Measurements from ENCODE around the gene RAPGEF1. TPM values are rescaled to one million over a fixed set of nuclear protein-coding genes. Genes with fewer than 3 reads are reported as not detected.

Gene RAPGEF1
- total and polyA plus RNA-seq, 9 of the 15 experiments (the other 6 are each of a cell fraction or from before 2014, with no cell fraction given), result 0.06 to 44.1 (median 19.9) TPM

DNA sequence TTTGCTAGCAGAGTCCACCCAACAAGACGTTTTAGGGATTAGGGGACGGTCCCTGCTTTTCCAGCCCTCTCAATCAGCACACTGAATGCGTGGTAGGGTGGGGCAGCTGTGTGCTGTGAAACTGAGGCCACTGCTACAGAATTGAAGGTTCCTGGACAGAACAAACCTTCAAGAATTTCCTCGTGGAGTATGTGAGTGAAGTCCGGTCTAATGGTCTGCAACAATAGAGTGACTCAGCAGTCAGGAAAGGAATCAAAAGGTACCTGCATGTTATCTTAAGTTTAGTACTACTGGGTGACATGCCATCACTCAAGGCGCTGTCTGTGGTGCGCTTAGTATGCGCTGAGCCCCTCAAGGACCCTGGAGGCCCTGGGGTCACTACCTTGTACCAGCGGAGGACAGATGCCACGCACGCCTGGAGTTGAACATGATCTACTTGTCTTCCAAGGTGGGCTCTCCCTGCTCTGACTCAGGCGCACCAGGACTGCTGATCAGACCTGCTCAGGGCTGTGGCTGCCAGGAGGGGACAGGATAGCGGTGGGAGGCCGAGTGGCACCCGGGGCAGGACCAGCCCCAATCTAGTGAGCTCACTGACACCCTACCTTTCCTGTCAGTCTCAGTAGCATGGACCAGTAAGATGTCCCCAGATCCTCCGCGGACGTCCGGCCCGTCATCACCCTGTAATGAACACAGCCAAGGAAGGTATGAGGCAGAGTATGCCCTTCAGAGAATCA, 144.0 kb downstream of the RAPGEF1 start:
- BruUV-seq (replicated peaks), result no TSS peak
- peaks cover 6 to 19% of the 10 kb centered on the region in 2 experiments; a peak in 4 of 5 replicates for H3K4me1 ChIP-seq (replicated peaks in 1 of 2; ENCODE audit: control insufficient read depth in 2 of 2, insufficient read depth in 2 of 2, low read length in 2 of 2)
- TF ChIP-seq CBFA2T3 (IDR thresholded peaks at IDR 0.05), result no peak
- peak; percentile 57; the same call in 1 of the 2 replicates for TF ChIP-seq ZKSCAN1 (IDR thresholded peaks at IDR 0.05; ENCODE audit: low read depth, low read length)
- no peak for TF ChIP-seq SMARCA5 (IDR thresholded peaks at IDR 0.05)
- TF ChIP-seq ZNF316 (IDR thresholded peaks at IDR 0.05), result peak; percentile 40; the same call in 1 of the 2 replicates
- TF ChIP-seq, protein P1, sequence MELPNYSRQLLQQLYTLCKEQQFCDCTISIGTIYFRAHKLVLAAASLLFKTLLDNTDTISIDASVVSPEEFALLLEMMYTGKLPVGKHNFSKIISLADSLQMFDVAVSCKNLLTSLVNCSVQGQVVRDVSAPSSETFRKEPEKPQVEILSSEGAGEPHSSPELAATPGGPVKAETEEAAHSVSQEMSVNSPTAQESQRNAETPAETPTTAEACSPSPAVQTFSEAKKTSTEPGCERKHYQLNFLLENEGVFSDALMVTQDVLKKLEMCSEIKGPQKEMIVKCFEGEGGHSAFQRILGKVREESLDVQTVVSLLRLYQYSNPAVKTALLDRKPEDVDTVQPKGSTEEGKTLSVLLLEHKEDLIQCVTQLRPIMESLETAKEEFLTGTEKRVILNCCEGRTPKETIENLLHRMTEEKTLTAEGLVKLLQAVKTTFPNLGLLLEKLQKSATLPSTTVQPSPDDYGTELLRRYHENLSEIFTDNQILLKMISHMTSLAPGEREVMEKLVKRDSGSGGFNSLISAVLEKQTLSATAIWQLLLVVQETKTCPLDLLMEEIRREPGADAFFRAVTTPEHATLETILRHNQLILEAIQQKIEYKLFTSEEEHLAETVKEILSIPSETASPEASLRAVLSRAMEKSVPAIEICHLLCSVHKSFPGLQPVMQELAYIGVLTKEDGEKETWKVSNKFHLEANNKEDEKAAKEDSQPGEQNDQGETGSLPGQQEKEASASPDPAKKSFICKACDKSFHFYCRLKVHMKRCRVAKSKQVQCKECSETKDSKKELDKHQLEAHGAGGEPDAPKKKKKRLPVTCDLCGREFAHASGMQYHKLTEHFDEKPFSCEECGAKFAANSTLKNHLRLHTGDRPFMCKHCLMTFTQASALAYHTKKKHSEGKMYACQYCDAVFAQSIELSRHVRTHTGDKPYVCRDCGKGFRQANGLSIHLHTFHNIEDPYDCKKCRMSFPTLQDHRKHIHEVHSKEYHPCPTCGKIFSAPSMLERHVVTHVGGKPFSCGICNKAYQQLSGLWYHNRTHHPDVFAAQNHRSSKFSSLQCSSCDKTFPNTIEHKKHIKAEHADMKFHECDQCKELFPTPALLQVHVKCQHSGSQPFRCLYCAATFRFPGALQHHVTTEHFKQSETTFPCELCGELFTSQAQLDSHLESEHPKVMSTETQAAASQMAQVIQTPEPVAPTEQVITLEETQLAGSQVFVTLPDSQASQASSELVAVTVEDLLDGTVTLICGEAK (IDR thresholded peaks at IDR 0.05), result no peak
- TF ChIP-seq, protein P1 (CRISPR knock-in tag; IDR thresholded peaks at IDR 0.05), result no peak
- peak; percentile 63 for TF ChIP-seq MAFG (tag; conservative IDR thresholded peaks at IDR 0.05)
- no peak for TF ChIP-seq ZBTB8A (IDR thresholded peaks at IDR 0.05; ENCODE audit: partially characterized antibody)
- no peak for TF ChIP-seq JUND (IDR thresholded peaks at IDR 0.05; ENCODE audit: borderline replicate concordance, low read depth, low read length)
- TF ChIP-seq JUND (tag; IDR thresholded peaks at IDR 0.05; ENCODE audit: borderline replicate concordance, low read depth, low read length), result no peak
- TF ChIP-seq NFE2 (IDR thresholded peaks at IDR 0.05; ENCODE audit: low read depth), result peak; percentile 57
- no peak for TF ChIP-seq ARNT (IDR thresholded peaks at IDR 0.05)
- TF ChIP-seq MAFF (IDR thresholded peaks at IDR 0.05; ENCODE audit: low read length), result 0 out of 2 replicates have a peak, but pooled peaks have one; percentile 24
- TF ChIP-seq C11orf30 (IDR thresholded peaks at IDR 0.05; ENCODE audit: low read depth), result peak; percentile 46; the same call in 1 of the 2 replicates
- TF ChIP-seq EZH2 (IDR thresholded peaks at IDR 0.05; ENCODE audit: borderline replicate concordance, low read depth, low read length), result no peak
- TF ChIP-seq L3MBTL2 (IDR thresholded peaks at IDR 0.05), result 0 out of 2 replicates have a peak, but pooled peaks have one; percentile 2
- WGBS (ENCODE audit: insufficient coverage, low coverage, missing lambda C conversion rate), result 76% methylated on average over 20 of the region's 20 CpGs
- in situ Hi-C loops (cut with MboI) (no loop called here), intact Hi-C loops (cut with micrococcal nuclease) (no loop called here)
- no peaks in the 10 kb centered on the region for H3K9me3 ChIP-seq (replicated peaks; ENCODE audit: control insufficient read depth, insufficient read depth, low read depth, low read length)
- ChIA-PET CTCF (ENCODE audit: low intra/inter-chr PET ratio) (interaction anchor here (0.7 kb wide), 1 partner anchor 151 kb away, joined by 3 read pairs; no protein-coding TSS in a partner anchor), POLR2A (no interaction called here)
- H3K9me1 ChIP-seq (ENCODE audit: control insufficient read depth, insufficient read depth, low read length), result no peaks in the 10 kb centered on the region
- no peaks in the 10 kb centered on the region for H4K20me1 ChIP-seq (replicated peaks; ENCODE audit: control insufficient read depth, insufficient read depth, low read length)
- peaks cover 33% of the 10 kb centered on the region; the same call in 2 of the 3 replicates for H3K36me3 ChIP-seq (ENCODE audit: control insufficient read depth, insufficient read depth, low read length)
- H3K27me3 ChIP-seq (ENCODE audit: control insufficient read depth in 2 of 2, insufficient read depth in 2 of 2, low read length in 2 of 2), result no peaks in the 10 kb centered on the region
- no peak for DNase-seq (ENCODE audit: extremely low read depth in 1 of 4, low spot score in 3 of 4)
- no peak overlapping the region for H3K4me3 ChIP-seq
- no peak for FAIRE-seq
- H3K27ac ChIP-seq (ENCODE audit: extremely low read depth, low read depth, low read length), result peak overlapping the region; percentile 10; the same call in 1 of the 3 replicates
- ATAC-seq, result no peak; the same call in 2 of the 3 replicates
- no peaks in the 10 kb centered on the region for H3K79me2 ChIP-seq (ENCODE audit: control insufficient read depth, insufficient read depth, low read length)
- no peak overlapping the region for H2AFZ ChIP-seq (ENCODE audit: low read depth, low read length)
- H3K9ac ChIP-seq (ENCODE audit: insufficient read depth in 1 of 2, low read depth in 2 of 2, low read length in 2 of 2), result peak overlapping the region in 1 of 2 experiments; percentile 77; a peak in 2 of 4 replicates
- H3K4me2 ChIP-seq (ENCODE audit: insufficient read depth, low read length), result no peak overlapping the region
